ENCODE results near the gene FAM227B.
"Not testable (repeated sequence)": the region's sequence is repeated elsewhere in the genome, so short reads cannot be mapped to it uniquely, and the experiment has no call there.

Gene FAM227B

GRCh38 chr15:49495993-49496753, 124.4 kb downstream of the FAM227B start:
- no peak for DNase-seq (ENCODE audit: low read depth, low spot score)

- no peak for DNase-seq (ENCODE audit: low read depth, low spot score)
Measured at GRCh38 chr15:49494842-49495241, 125.8 kb downstream of the FAM227B start.

DNA sequence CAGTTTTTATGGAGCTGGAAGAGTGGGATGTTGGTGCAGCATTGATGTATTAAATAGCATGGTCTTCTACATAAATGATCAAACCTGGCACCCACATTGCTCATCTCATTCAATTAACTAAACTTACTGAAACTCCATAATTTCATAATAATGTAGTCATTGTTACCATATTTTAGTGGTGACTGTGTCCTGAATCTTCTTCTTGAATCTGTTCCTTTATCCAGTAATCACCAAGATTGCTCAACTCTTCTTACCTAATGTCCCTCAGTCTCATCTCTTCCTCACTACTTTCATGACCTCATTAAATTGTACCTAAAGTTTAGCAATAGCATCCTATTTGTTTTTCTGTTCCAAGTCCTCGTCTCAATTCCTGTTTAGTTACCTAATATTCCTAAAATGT, 127.8 kb downstream of the FAM227B start:
- no peak for DNase-seq (ENCODE audit: low read depth, low spot score)

DNA sequence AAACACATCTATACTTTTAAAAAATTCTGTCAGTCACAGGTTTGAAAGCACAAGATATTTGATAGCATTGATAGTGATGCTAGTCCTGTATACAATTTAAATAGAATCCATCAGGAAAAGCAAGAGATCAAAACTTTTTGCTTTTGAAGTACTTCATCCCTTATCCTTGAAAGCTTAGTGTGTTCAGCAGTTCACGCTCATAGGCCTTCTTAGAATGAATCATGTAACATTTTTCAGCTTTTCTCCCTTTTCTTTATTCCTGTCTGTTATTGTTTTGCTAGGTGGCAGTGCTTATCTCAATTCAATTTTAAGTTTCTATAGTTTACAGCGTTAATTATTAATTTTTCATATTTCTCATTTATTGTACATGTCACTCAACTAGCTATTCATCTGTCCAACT, 128.5 kb downstream of the FAM227B start:
- no peak for DNase-seq (ENCODE audit: low read depth, low spot score)

DNA sequence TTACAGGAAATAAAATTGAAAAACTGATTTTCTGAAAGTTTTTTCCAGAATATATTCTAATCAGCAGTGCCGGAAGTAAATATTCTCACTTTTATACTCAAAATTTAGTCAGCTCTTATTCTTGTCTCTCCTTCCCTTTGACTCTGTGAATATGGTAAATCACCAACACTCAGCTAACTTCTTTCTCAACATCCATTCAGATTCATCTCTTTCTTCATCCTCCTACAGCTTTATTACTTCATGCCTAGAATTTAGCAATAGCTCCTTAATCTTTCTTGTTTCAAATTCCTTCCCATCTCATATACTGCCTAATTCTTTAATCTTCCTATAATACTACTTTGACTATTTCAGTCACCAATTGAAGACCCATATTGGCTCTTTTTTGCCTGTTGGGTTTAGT, 129.7 kb downstream of the FAM227B start:
- DNase-seq (ENCODE audit: low read depth, low spot score), result no peak

DNA sequence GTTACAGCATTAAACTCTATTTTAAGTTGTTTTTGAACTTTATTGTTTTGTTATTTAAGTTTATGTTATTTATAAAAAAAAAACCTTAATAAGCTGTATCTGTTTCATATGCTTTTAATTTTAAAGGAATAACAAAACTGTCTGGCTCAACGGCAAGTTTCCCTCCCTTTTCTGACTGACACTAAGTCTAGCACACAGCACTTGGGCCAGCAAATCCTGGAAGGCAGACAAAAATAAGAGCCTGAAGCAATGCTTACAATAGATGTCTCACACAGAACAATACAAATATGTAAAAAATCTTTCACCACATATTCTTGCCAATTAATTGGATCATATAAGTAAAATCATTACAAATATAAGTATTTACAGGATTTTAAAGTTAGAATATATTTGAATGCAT, 135.2 kb downstream of the FAM227B start:
- DNase-seq (ENCODE audit: low read depth, low spot score), result not testable (repeated sequence)

DNA sequence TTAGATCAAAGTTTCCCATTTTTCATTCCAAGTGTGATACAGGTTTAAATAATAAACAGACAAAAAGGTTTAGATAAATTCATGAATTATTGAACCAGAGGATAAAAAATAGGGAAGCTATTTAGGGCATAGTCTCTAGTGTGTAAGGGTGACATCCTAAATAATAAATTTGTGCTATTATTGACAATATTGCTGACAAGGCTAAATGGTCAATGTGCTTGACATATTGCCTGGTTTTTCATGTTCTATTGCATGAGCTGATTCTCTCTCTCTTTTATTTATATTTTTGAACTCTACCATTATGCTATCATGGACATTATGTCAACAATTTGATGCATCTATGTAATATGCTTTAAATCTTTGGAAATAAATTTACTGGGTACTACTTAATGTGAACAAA, 141.6 kb downstream of the FAM227B start:
- not testable (repeated sequence) for DNase-seq (ENCODE audit: low read depth, low spot score)

GRCh38 chr15:49478021-49478420, 142.6 kb downstream of the FAM227B start:
- not testable (repeated sequence) for DNase-seq (ENCODE audit: low read depth, low spot score)

- no peak for DNase-seq (ENCODE audit: low read depth, low spot score)
Measured at GRCh38 chr15:49473031-49473430, 147.6 kb downstream of the FAM227B start.

GRCh38 chr15:49472338-49472737, 148.3 kb downstream of the FAM227B start:
- DNase-seq (ENCODE audit: low read depth, low spot score), result no peak

GRCh38 chr15:49471733-49472132, 148.9 kb downstream of the FAM227B start:
- DNase-seq (ENCODE audit: low read depth, low spot score), result no peak

- not testable (repeated sequence) for DNase-seq (ENCODE audit: low read depth, low spot score)
Measured at GRCh38 chr15:49471248-49471647, 149.4 kb downstream of the FAM227B start.

DNA sequence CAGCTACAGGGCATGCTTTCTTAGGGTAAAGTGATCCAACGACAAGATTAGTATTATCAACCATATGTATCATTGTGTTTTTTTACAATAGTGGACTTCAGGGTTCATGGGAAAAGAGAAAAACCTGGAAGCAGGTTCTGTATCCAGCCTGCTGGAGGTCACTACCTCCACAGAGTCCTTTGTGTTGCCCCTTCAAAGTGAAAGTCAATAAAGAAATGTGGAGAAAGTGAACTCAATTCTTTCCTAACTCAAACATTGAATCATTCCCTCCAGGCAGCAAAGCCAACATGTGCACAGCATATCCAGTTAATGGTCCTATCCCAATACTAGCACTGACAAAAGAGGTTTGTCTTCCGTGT, 152.2 kb downstream of the FAM227B start:
- no peak for DNase-seq (ENCODE audit: low read depth, low spot score)

GRCh38 chr15:49467746-49468480, 152.7 kb downstream of the FAM227B start:
- DNase-seq (ENCODE audit: low read depth, low spot score), result no peak

GRCh38 chr15:49466119-49466518, 154.5 kb downstream of the FAM227B start:
- DNase-seq (ENCODE audit: low read depth, low spot score), result no peak

GRCh38 chr15:49464522-49464921, 156.1 kb downstream of the FAM227B start:
- no peak for DNase-seq (ENCODE audit: low read depth, low spot score)

DNA sequence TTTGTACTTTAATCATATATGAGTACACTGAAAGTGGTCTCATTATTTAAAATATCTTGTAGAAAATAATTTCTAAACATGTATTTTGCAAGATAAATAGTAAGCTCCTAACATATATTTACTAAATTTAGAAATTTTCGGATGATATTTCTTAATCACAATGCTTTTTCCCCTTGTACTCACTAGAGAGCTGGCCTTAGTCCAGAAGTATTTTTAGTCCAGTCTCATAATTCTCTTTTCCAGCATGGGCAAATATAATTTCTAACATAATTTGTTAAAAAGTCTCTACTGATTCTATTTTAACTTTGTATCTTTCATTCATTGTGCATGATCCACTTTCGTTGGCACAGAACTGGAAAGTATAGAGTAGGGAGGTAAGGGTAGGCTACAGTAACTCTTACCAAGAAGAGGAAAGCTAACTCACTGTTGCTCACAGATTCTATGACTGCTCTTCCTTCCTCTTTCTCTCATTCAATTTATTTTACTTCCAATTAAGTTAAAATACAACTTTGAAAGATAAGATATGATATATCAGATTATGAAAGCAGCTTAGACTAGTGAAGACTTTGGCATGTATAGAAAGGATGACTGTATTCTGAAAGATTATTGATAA, 158.3 kb downstream of the FAM227B start:
- no peak for DNase-seq (ENCODE audit: low read depth, low spot score)

GRCh38 chr15:49460411-49460941, 160.1 kb downstream of the FAM227B start:
- no peak for DNase-seq (ENCODE audit: low read depth, low spot score)

DNA sequence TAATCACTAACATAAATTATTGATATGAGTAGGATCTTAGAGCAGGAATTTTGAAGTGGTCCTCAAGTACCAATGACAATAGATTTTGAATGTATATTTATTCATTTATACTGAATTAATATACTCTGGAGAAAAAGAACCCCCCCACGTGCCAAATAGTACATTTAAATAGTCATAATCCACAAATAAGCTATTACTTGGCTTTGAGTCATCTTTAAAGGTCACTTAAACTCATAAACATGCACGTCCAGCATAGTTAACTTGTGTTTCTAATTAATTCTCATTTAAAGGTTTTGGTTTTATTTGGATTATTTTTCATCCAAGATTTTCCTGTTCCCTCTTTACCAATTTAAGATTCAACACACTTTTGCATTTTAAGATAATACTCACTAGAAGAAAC, 162.5 kb downstream of the FAM227B start:
- DNase-seq (ENCODE audit: low read depth, low spot score), result no peak

DNA sequence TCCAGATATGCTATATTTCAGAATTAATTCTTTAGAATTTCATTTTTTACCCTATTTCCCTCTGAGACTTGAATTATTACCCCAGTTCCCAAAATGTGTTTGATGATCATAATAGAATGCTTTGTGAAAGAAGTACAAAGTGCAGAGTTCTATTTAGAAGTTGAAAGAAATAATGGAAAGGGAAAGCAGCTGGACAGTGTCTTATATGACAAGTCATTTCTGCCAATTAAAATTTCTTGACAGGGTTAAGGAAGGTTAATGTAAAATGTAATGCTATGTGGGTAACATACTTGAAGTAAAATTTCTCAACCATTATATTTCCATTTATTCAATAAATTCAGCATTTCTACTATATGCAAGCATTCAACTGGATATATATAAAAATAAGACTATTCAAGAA, 164.5 kb downstream of the FAM227B start:
- DNase-seq (ENCODE audit: low read depth, low spot score), result no peak

DNA sequence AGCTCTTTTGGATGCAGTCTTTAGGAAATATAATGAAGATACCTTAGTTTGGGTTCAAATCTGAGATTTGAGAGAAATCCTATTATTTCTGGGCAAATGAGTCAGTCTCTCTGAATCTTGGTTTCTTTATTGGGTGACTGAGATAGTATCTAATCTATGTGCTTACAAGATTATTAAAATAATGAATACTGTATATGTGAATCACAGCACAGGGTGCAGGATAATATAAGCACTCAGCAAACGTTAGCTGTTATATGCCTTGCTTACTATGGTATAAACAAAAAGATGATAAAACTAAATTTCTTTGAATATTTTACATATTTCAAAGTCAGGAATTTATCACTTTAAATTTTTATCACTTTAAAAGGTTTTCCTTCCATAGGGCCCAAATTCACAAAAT, 168.0 kb downstream of the FAM227B start:
- no peak for DNase-seq (ENCODE audit: low read depth, low spot score)

- no peak for DNase-seq (ENCODE audit: low read depth, low spot score)
Measured at GRCh38 chr15:49441816-49442215, 178.8 kb downstream of the FAM227B start.

DNA sequence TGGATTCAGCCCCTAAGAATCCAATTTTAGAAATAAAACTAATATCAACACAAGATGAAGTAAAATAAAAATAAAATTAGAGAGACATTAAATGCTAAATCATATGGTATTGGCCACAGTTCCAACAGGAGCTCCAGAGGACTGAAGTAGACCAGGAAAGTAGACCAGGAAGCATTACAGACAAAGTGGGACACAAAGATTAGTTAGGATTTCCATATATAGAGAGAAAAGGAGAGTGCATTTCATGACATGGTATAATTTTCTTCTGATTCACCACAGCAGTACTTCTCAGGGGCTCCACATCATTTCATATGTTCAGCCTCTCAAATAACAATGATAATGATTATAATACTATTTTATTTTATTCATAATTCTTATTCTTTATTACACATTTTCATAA, 179.3 kb downstream of the FAM227B start:
- no peak for DNase-seq (ENCODE audit: low read depth, low spot score)

Data from activated CD4-positive, CD25-positive, alpha-beta regulatory T cell treated with anti-CD3 and anti-CD28 coated beads, Interleukin-2, amount 50 U/mL, for 16 hours (primary cell).